ENCODE data around the gene PRKCZ.
A peak's percentile ranks its signal among the peaks of the same experiment; 100 is the strongest.

DNA sequence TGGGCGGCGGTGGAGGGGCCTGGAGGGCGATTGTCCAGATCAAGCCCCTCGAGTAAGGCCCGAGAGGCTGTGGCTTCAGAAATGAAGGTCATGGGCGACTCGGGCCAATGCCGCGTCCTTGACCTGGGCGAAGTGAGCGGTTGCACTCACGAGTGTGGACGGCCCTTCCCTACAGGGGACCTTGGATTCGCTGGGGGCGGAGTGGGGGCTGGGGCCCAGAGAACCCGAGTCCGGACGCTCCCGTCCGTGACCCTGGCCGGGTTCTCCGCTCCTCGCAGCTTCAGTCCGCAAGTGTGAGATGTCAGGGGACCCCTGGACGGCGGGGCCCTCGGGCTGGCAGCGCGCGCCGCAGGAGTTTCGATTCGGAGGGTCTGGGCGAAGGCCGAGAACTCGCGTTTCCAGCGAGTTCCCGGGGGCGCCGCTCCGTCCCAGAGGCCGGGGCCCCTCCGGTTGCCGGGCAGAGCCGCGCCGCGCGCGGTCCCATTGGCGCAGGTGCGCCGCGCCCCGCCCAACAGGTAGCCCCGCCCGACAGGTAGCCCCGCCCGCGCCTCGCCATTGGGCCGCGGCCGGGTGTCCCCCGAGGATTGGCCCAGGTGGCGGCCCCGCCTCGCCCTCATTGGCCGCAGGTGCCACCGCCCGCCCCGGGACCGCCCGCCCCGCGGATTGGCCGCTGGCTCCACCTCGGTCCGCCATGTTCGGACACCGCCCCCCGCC is at the start of gene PRKCZ:
- TF ChIP-seq, protein P1, sequence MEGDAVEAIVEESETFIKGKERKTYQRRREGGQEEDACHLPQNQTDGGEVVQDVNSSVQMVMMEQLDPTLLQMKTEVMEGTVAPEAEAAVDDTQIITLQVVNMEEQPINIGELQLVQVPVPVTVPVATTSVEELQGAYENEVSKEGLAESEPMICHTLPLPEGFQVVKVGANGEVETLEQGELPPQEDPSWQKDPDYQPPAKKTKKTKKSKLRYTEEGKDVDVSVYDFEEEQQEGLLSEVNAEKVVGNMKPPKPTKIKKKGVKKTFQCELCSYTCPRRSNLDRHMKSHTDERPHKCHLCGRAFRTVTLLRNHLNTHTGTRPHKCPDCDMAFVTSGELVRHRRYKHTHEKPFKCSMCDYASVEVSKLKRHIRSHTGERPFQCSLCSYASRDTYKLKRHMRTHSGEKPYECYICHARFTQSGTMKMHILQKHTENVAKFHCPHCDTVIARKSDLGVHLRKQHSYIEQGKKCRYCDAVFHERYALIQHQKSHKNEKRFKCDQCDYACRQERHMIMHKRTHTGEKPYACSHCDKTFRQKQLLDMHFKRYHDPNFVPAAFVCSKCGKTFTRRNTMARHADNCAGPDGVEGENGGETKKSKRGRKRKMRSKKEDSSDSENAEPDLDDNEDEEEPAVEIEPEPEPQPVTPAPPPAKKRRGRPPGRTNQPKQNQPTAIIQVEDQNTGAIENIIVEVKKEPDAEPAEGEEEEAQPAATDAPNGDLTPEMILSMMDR (conservative IDR thresholded peaks at IDR 0.05; ENCODE audit: low read depth, low read length): no peak
- TF ChIP-seq EZH2 (IDR thresholded peaks at IDR 0.05; ENCODE audit: borderline replicate concordance, low read depth, low read length, poor library complexity, severe bottlenecking): peak; percentile 70
